Activated naive CD4-positive, alpha-beta T cell treated with anti-CD3 and anti-CD28 coated beads, Interleukin-2, amount 50 U/mL, for 16 hours (primary cell): ENCODE data around the gene STAT3.
"Not testable (repeated sequence)": the region's sequence is repeated elsewhere in the genome, so short reads cannot be mapped to it uniquely, and the experiment has no call there.

Source experiments
- DNase-seq: peaks from one replicate; pipeline ENCODE4 v3.0.0-alpha.2; 2020

Gene STAT3

GRCh38 chr17:42388381-42389134 lies at the start of gene STAT3:
Gene STAT3 (minus strand): TSS chr17:42388442. CDS start chr17:42348516, 39,926 bp downstream.
- peak; percentile 100 for DNase-seq

DNA sequence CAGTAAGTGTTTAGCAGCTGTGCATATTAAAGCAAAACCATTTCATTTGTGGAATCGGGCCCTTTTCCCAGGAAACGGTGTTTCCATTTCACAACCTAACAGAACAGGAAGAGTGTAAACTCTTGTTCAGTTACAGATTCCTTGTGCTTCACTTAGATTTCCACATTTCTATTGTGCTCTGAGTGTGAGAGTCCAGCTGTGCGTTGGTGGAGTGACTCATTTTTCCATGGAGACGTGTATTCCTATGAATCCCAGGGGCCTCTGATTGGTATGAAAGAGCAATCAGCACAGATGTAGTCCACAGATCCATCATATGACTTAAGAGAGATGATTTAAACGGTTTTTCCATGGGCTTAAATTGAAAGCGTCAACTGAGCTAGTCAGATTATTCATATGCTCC lies 48.1 kb upstream of the STAT3 start:
- no peak for DNase-seq

DNA sequence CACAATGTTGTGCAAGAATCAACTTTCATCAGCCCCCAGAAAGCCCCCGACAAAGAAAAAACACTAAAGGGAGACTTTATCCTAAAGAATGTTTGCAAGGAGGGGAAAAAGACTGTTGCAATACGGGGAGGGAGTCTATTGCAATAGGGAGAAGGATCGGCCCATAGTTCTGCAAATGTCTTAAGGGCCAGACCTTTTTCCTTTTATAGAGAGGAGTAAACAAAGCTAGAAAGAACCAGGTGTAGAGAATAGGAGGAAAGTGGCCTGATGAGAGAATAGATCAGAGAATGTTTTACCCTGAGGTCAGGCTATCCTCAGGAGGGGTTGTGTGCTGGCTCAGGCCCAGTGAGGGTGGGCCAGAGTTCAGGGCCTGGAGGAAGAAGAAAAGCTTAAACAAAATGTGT lies 43.5 kb upstream of the STAT3 start:
- DNase-seq: no peak

DNA sequence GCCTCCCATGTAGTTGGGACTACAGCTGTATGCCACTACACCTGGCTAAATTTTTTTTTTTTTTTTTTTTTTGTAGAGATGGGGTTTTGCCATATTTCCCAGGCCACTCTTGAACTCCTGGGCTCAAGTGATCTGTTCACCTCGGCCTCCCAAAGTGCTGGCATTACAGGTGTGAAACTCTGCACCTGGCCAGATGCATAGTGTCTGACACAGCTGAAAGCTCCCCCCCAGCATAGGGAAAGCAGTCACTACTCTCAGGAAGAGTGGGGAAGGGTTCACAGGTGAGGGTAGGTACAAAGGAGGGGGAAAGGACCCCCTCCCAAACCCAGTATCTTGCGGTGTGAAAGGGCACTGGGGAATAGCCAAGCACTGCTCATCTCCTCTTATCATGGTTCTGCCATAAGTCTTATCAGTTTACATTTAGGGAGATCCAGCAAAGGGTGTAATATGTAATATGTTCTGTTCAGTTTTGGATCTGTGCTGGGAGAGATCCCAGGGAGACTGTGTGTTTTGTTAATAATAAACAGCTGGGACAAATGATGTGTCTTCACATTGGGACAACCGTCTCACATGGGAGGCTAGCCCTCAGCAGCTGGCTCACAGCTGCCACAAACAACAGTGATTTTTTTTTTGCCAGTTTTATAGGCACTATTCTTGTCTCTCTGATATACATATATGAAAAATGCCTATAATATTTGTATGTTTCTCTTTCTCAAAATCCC lies 41.6 kb upstream of the STAT3 start:
- no peak for DNase-seq

DNA sequence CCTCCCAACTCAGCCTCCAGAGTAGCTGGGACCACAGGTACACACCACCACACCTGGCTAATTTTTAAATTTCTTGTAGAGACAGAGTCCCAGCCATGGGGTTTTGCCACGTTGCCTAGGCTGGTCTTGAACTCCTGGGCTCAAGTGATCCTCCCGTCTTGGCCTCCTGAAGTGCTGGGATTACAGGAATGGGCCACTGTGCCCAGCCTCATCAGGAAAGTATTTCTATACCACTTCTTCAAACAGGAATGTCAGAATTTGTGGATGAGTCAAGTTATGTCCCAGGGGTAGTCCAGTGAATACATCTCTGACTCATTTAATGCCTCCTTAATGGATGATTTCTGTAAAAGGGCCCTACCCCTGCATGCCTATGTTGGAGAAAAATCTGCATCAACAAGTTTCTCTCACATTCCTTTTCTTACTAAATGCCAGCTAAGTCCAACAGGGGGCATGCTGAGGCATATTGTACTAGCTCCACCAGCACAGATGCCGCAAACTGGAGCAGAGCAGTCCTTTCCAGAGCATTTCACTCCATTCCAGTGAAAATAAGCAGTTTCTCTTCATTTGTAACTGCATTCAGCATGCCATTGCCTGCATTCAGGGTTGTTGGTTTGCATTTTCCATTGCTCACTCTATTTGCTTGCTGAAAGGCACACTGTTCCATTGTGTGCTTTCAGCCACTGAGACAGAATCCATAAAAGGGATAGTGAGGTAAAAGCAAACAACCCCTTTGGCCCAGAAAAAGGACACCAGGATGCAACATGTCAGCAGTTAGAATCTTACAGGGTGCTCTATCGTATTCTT lies 40.1 kb upstream of the STAT3 start:
- DNase-seq: peak; percentile 31

DNA sequence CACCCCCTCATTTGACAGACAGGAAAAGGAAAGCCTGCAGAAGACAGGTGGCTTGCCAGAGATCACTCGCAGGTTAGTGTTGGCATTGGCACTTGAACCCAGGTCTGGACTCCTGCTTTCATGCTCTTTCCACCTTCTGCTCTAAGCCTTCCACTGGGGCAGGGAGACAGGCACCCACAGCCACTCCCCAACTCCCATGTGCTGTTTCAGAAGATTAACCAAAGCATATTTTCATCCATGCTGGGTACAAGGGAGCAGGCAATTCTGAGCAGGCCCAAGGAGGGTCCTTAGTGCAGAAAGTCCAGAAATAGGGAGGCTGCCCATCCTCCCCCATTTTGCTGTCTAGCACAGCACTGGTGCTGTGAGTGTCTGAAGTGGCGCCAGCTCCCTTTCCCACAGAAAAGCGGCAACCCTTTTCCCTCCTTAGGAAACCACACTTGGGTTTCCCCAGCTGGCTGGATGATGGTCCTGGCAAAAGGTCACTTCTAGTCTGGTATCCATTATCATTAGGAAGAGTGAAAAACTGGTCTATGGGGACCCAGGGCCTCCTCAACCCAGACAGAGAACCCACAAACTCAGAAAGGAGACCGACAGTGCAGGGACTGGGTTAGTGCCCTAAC lies 36.9 kb upstream of the STAT3 start:
- DNase-seq: no peak

GRCh38 chr17:42423766-42424165 lies 35.5 kb upstream of the STAT3 start:
- DNase-seq: no peak

DNA sequence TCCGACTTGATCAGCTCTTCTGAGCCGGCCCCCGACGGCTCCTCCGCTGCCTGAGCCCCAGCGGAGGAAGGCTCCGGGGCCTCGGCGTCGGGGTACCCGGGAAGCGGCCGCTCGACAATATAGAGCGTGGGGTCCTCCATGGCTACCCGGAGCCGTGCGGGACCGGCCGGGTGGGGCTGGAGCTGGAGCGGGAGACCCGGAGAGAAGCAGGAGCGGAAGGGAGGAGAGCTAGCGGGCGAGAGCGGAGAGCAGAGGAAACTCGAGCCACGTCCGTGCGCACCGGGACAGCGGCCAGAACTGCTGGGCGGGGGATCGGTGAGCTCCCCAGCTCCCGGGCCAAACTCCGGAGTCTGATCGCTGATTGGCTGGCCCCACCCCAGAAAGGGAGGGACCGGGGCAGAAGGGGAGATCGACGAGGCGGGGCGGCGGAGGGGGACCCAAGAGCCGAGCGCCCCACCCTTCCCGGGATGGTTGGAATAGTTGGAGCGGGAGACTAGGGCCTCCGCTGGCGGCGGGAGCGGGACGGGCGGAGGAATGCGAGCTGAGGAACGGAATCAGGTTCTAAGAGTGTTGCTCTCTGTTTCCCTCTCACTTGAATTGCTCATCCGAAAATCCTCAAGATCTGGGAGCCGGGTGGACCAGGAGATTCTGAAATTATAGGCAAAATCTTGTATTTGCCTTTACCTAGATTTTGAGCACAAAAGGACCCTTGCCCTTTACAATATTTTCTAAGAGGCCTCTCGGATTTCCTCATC lies 34.9 kb upstream of the STAT3 start, which contains the start of gene CAVIN1:
CAVIN1 (minus strand) TSS at position 299 of the 755 bp plus-strand sequence; CDS start at position 140, 159 bp downstream.
- DNase-seq: peak; percentile 22

DNA sequence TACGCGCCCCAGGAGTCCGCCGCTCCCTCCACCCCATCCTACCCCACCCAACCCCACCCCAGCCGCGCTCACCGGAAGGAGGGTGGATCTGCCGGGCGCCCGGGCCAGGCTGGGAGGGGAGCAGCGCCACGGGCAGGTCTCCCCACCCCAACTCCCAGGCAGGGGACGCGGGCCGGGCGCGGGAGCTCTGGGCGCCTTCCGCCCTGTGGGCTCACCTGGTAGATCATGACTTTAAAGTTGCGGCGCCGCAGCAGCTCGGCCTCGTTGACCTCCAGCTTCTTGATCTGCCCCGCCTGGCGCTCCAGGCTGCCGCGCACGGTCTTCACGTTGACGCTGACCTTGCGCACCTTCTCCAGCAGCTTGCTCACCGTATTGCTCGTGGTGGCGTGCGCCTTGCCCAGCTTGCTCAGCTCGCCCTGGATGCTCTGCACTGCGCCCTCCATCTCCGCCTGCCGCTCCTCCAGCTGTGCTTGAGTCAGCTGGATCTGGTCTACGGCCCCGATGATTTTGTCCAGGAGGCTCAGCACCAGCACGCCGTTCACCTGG lies 34.2 kb upstream of the STAT3 start:
- DNase-seq: peak; percentile 39

DNA sequence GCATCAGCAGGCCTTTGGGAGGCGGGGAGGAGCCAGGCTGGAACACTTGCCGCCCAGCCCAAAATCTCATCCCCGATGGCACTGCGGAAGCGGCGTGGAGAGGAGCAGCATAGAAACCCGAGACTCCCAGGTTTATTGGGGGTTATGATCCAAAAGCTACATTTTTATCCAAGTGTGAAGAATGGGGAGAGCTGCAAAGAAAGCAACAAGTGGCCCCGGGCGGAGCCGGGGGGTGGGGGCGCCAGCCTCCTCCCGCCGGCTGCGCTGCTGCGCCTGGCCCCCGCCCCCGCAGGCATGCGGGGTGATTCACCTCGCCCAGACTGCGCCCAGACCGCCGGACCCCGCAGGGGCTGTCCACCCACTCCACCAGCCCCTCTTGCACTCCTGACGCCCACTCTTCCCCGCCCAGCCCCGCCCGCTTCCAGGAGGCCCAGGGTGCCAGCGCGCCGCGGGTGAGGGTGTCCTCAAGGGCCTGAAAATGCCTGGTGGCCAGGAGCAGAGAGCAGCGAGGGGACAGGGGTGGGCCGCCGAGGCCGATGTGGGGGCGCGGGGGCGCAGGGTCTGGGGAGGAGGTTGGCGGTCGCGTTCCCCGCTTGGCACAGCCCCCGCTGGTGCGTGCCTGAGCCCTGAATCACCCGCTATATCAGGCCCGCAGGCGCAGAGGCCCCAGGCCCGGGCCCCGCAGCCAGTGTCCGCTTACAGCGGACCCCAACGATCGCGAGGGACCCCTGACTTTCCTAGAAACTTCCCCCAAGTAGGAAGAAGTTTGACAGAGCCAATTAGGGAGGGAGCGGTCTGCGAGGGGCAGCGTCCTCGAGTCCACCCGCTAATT lies 33.5 kb upstream of the STAT3 start:
- peak; percentile 17 for DNase-seq

GRCh38 chr17:42421136-42421506 lies 32.9 kb upstream of the STAT3 start:
- DNase-seq: no peak

- DNase-seq: not testable (repeated sequence)
Measured at GRCh38 chr17:42417981-42418380, 29.7 kb upstream of the STAT3 start.

- peak; percentile 69 for DNase-seq
Measured at GRCh38 chr17:42414704-42415409, 26.6 kb upstream of the STAT3 start.

- no peak for DNase-seq
Measured at GRCh38 chr17:42413464-42414040, 25.3 kb upstream of the STAT3 start.

- DNase-seq: no peak
Measured at GRCh38 chr17:42411905-42412679, 23.9 kb upstream of the STAT3 start.

DNA sequence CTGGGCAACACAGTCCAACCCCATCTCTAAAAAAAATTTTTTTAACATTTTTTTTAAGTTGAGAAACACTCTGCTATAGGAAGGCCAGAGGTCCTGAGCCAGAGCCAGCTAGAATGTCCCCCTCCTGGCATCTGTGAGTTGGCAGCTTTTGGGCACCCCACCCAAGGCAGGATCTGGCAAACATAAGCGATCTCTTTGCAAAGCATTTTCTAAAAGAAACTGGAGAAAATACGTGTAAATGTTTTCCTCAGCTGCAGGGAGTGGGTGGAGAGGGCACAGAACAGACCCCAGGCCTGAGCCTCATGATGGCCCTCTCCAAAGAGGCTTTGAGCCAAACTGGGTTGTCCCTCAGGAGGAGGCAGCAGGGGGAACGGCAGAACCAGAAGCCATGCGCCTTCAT lies 23.1 kb upstream of the STAT3 start:
- no peak for DNase-seq

DNA sequence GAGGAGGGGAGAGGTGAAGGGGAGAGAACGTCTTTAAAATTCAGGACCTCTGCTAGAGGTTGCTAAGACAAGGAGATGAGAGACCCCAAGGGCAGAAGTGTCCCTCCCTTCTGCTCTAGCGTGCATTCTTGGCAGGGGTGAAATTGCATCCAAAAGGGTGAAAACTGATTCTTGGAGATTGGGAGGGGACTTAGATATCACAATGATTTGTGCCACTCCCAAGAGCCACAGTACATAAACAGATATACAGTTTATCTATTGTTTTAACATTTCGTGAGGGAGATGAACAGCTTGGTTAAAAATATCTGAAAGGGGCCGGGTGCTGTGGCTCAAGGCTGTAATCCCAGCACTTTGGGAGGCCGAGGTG lies 22.1 kb upstream of the STAT3 start:
- no peak for DNase-seq

DNA sequence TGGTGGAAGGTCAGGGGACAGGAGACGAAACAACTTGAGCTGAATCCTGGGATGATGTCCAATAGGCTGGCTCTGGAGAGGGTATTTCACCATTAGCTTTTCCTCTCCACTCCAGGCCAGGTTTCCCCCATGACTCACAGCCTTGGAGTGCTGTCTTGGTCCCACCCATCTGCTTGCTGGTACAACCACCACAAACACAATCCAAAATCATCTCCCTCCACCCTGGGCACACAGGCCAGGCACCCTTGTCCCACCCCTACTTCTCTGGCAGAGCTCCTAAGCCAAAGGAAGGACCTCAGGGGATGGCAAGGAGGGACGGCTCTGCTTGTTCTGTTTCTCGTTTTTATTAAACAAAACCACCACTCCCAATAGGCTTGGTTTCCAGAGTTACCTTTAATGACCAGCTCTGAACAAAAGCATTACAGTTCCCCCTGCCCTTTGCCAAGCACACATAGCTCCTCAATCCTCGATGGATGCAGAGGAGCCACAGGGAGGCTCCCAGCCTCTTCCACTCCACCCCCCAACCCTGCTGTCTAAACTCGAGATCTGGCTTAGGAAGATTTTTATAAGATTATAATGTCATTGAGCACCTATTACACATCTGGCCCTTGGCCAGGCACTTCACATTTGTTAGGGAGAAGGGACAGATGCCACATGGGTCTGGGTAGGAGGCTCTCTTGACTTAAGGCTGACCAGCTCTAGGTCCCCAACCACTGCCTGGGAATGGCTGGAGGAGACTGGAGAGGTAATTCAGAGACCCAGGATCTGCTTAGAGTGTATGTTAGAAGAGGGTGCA lies 21.5 kb upstream of the STAT3 start:
- DNase-seq: no peak
